ENCODE data around the gene STXBP1. TPM values are rescaled to one million over a fixed set of nuclear protein-coding genes. Genes with fewer than 3 reads are reported as not detected.

The STXBP1 gene
- total and polyA plus RNA-seq, 9 of the 15 experiments (the other 6 are each of a cell fraction or from before 2014, with no cell fraction given), result 4.6 to 35.1 (median 9.7) TPM

DNA sequence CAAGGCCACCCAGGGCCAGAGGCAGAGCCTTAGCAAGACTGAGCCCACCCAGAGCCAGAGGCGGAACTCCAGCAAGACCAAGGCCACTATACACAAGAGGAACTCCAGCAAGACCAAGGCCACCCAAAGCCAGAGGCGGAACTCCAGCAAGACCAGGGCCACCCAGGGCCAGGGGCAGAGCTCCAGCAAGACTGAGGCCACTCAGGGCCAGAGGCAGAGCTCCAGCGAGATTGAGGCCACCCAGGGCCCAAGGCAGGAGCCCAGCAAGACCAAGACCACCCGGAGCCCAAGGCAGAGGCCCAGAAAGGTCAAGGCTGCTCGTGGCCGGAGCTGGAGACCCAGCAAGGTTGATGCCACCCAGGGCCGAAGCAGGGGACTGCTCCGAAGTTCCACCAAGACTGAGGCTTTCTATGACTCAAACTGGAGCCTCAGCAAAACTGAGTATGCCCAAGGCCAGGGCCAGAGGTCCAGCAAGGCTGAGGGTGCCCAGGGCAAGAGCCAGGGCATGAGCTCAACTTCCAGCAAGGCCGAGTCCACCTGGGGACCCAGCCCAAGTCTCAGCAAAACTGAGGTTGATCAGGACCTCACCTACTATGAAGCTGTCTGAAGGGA, 118.8 kb downstream of the STXBP1 start (continued):
- TF ChIP-seq, protein P1, sequence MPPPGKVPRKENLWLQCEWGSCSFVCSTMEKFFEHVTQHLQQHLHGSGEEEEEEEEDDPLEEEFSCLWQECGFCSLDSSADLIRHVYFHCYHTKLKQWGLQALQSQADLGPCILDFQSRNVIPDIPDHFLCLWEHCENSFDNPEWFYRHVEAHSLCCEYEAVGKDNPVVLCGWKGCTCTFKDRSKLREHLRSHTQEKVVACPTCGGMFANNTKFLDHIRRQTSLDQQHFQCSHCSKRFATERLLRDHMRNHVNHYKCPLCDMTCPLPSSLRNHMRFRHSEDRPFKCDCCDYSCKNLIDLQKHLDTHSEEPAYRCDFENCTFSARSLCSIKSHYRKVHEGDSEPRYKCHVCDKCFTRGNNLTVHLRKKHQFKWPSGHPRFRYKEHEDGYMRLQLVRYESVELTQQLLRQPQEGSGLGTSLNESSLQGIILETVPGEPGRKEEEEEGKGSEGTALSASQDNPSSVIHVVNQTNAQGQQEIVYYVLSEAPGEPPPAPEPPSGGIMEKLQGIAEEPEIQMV (tag; conservative IDR thresholded peaks at IDR 0.05; ENCODE audit: low read depth), result no peak
- TF ChIP-seq CBFB (CRISPR knock-in tag; IDR thresholded peaks at IDR 0.05) (no peak), SUPT5H (IDR thresholded peaks at IDR 0.05) (no peak), OTX1 (CRISPR knock-in tag; IDR thresholded peaks at IDR 0.05) (no peak), ELF2 (CRISPR knock-in tag; IDR thresholded peaks at IDR 0.05) (no peak), SMARCE1 (IDR thresholded peaks at IDR 0.05) (no peak)
- TF ChIP-seq, protein P2, sequence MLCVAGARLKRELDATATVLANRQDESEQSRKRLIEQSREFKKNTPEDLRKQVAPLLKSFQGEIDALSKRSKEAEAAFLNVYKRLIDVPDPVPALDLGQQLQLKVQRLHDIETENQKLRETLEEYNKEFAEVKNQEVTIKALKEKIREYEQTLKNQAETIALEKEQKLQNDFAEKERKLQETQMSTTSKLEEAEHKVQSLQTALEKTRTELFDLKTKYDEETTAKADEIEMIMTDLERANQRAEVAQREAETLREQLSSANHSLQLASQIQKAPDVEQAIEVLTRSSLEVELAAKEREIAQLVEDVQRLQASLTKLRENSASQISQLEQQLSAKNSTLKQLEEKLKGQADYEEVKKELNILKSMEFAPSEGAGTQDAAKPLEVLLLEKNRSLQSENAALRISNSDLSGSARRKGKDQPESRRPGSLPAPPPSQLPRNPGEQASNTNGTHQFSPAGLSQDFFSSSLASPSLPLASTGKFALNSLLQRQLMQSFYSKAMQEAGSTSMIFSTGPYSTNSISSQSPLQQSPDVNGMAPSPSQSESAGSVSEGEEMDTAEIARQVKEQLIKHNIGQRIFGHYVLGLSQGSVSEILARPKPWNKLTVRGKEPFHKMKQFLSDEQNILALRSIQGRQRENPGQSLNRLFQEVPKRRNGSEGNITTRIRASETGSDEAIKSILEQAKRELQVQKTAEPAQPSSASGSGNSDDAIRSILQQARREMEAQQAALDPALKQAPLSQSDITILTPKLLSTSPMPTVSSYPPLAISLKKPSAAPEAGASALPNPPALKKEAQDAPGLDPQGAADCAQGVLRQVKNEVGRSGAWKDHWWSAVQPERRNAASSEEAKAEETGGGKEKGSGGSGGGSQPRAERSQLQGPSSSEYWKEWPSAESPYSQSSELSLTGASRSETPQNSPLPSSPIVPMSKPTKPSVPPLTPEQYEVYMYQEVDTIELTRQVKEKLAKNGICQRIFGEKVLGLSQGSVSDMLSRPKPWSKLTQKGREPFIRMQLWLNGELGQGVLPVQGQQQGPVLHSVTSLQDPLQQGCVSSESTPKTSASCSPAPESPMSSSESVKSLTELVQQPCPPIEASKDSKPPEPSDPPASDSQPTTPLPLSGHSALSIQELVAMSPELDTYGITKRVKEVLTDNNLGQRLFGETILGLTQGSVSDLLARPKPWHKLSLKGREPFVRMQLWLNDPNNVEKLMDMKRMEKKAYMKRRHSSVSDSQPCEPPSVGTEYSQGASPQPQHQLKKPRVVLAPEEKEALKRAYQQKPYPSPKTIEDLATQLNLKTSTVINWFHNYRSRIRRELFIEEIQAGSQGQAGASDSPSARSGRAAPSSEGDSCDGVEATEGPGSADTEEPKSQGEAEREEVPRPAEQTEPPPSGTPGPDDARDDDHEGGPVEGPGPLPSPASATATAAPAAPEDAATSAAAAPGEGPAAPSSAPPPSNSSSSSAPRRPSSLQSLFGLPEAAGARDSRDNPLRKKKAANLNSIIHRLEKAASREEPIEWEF (CRISPR knock-in tag; IDR thresholded peaks at IDR 0.05), result no peak
- TF ChIP-seq, protein P3, sequence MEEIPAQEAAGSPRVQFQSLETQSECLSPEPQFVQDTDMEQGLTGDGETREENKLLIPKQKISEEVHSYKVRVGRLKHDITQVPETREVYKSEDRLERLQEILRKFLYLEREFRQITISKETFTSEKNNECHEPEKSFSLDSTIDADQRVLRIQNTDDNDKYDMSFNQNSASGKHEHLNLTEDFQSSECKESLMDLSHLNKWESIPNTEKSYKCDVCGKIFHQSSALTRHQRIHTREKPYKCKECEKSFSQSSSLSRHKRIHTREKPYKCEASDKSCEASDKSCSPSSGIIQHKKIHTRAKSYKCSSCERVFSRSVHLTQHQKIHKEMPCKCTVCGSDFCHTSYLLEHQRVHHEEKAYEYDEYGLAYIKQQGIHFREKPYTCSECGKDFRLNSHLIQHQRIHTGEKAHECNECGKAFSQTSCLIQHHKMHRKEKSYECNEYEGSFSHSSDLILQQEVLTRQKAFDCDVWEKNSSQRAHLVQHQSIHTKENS (CRISPR knock-in tag; IDR thresholded peaks at IDR 0.05), result no peak

Measured in K562 (cell line).